GM21619 (cell line): ENCODE data around the gene ARID1B.

Source experiments
- ATAC-seq: cut with Tn5 transposase; IDR thresholded peaks from one replicate; pipeline ENCODE4 v1.9.1; 2021; ENCODE audit not compliant: unreplicated experiment

The ARID1B gene

DNA sequence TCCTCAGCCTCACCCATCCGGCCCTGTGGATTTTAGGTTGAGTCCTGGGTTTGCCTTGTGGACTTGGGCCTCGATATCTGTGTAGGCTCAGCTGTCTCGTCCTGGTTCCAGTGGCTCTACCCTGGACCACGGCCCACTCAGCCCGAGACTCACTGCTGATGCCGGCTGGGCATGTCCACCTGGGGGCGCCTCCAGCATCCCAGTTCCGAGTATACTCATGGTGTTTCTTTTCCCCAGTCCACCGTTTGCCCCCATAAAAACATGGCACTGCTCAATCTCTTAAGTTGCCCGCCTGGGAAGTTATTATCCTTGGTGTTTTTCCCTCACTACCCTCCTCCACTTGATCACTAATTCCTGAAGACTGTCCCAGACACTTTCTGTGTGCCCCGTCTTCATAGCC lies 99.1 kb downstream of the ARID1B start:
- no peak for ATAC-seq

DNA sequence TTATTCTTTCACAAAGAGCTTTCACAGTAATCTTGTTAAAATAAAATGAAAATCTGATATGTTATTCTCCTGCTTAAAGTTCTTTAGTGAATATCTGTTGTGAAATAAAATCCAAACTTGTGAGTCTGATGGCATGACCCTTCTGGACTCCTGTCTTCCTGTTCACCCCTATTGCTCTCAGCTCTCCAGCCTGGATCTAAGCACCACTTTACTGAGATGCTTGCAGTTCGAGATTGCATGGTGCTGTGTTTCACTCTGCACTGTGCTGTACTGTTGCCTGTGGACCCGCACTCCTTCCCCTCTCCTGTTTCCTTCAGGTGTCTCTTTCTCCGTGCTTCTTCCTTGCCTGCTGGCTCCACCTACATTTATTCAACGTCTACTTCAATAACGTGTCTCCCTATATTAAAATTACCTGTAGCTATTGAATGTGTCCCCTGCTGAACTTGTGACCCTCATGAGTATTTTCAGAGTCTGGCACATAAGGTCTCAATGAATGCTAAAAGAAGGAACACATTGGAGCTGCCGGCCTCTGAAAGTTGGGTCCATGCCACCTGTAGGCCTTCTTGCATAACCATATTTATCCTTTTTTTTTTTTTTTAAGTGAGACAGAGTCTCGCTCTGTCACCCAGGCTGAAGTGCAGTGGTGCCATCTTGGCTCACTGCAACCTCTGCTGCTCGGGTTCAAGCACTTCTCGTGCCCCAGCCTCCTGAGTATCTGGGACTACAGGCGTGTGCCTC lies 100.1 kb downstream of the ARID1B start:
- ATAC-seq = no peak

DNA sequence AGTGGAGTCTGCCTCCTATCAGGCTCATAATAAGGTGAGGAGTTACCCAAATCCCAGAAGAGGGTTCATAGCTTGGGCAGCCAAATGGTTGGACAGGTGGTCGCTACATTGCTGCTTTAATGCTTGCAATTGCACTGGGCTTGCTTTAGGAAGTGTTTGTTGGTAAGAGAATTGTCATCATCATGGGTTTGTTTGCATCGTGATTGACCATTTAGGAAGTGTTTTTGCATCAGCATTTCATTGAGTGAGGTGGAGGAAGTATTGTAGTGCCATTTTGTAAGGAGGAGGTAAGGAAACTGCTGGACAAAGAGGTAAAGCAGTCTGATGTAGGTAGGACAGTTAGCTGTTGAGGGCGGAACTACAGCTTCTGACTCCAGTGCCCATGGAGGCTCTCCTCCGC lies 101.5 kb downstream of the ARID1B start:
- no peak for ATAC-seq

DNA sequence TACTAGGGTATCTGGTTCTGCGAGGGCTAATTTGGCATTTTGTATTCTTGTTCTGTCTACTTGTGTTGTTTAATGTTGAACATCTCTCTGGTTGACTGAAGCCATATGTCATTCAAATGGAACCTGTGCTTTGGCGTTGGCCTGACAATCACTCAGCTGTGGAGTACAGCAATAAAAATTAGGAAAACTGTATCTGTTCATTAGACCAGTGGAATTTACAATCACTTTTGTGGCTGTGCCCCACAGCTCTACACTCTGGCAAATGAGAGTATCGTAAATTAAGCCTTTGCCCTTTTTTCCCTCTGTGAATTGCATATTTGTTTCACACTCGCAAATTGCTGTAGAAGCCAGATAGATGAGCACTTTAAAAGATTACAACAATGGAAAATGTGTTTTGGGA lies 102.0 kb downstream of the ARID1B start:
- no peak for ATAC-seq

DNA sequence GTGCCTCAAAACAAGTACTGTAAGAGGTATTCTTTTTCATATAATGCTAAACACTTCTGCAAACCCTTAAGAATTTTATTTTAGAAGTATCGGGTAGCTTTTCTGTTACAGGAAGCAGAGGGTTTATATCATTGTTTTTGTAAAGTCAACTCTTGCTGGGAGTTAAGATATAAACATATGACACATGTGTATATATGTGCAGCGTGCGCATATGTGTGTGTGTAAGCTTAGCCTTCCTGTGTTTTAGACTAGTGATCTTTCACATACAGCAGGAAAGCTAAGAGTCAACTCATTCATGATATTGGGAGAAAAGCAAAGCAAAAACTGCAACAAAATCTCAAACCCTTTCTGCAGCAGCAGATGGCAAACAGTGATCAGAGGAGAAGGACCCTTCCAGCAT lies 102.4 kb downstream of the ARID1B start:
- ATAC-seq = no peak

DNA sequence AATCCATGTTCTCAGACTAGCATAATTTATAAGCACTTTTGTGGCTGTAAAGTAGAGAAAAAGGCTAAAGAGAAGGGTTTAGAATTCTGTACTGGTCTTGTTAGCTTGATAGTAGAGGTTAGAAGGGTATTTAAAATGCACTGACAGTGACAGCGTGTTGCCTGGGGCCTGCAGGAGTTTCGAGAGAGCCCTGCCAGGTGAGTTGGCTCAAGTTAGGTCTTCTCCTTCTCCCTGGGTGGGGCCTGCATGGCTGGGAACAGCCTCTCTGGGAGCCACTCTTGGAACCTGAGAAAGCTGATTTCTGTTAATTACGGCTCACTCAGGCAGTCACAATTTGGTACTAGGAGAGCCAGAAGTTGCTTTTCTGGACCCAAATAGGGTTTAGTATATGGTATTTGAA lies 103.7 kb downstream of the ARID1B start:
- no peak for ATAC-seq

DNA sequence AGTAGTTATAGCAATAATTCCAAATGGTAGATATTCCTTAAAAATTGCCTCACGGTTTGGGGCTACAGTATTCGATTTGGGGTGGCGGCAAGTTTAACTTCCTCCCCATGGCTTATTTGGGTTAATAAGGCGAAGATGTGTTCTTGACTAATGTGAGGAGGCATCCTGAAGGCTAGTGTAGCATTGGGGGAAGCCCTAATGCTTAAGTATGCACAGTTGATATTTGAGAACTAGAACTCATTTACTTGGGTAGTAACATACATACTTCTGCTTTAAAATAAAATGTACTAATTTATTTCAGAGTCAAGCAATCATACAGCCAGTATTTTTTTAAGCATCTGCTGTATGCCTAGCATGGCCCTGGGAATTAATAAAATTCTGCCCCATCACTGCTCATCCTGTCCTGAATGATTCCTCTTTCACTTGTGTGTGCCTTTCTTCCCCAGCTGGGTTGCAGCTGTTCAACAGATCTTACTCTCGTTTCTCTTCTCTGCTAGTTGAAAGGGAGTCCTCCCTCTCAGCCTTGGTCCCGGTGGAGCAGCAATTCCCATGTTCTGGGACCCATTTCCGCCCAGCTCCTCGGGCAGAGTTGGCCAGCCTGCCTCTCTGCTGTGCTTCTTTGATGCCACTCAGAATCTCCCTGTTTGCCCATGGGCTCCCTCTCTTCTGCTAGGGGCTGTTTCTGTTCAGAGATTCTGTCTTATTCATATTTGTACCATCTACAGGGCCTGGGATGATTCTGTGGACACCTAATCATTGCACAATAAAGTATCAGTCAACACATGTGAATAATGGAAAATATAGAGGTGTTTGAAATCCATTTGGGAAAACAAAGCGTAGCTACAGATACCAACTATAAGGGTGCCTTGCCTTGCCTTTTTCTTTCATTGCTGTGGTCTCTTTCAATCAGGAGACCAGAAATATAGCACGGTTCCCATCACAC lies 104.8 kb downstream of the ARID1B start:
- ATAC-seq = no peak

DNA sequence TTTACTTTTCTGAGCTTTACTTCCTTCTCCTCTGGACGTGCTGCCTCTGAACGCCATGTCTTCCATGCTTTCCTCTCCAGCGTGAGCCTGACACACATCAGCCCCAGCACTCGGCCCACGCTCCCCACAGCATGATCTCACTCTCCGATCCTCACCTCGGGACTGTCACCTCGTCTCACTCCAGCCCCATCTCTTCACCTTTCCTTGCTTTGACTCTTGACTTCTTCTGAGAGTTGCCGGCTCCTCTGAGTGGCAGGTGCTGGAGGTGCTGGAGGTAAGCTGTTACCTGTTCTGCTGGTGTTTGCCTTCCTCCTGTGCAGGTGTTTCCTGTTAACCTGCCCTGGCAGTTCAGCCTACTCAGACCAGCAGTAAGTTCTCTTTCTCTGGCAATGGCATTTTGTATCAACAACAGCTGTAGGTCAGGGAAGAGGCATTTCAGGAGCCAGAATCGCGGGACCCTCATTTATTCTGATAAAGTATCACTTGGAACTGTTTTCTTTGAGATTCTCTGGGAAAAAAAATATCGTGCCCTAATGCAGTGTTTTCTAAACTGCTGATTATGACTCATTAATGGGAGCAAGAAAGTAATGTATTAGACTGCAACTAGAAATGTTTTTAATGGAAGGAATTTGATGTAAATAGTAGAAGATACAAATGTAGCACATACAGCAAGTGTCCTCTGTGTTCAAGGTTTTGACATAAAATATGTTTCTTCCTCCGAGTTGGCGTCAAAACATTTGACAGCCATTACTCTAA lies 106.5 kb downstream of the ARID1B start:
- ATAC-seq = no peak

DNA sequence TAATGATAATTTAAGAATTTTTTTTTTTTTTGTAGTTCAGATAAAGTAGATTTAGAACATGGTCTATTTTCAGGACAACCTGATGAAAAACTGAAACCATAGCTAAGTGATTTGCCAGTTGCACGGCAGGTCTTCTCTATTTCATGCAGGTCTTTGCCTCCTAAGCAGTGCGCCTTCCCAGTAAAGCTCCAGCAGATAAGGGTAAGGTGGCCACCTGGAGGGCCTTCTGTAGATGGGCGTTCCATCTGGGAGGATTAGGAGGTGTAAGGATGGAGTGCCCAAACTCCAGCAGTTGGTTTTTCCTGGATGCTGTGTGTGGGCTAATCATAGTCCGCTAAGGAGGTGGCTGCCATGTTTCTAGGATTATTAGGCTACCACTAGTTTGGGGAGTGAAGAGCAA lies 107.1 kb downstream of the ARID1B start:
- ATAC-seq = no peak

DNA sequence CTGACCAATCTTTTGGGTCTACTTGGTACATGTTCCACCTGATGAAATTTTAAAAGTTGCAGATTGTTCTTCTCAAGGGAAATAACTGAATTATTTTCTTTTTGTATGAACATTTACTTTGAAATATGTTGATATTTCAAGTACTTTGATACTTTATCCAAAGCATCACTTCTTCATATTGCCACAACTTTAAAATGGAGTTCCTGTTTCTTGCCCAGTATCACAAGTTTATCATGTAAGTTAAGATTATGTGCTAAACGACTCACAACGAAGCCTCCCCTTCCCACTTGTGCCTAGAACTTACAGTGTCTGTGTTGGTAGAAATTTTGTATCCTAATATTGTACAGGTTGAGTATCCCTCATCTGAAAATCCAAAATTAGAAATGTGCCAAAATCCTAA lies 108.4 kb downstream of the ARID1B start:
- no peak for ATAC-seq

DNA sequence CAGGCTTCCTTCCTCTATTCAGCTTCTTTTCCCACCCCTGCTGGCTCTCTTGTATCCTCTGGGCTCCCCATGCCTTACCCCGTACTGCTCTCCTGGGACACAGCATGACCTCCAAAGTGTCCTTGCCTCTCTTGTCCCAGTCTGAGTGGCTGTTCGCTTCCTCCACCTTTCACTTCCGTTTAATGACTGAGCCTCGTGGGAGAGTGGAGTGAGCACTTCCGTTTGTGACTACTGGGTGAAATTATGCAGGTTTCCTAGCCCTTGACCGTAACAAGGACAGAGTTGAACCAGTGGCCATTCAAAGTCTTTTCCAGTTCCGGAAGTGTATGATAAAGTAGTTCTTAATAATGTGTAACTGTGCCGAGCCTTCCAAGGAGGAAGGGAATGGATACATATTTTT lies 109.2 kb downstream of the ARID1B start:
- peak; percentile 85 for ATAC-seq

DNA sequence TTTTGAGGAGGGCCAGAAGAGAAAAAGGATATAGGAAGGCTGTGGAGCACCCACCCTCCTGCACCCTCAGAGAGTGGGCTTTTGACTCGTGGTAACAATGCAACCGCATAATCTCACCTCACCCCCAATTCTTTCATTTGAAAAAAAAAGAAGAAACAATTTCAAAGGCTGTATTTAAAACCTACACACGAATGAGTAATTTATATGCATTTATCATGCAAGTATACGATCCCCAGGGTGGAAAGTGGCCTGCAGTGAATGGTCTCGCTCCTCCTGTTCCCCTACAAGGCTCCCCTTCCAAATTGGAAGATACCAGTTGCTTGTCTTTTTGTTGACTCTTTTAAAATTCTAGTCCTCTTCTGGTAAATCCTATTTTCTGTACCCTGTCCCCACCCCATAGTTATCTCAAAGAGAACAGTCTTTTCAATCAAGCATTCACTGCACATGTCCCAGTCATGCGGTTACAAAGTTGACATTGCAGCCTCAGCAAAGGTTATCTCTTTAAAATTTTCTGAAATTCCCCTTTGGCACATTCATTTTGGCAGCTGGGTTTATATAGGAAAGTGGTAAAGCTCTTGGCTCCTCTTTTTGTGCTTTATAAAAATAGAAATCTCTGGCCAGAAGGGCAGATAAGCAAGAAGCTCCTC lies 110.6 kb downstream of the ARID1B start:
- ATAC-seq = no peak

DNA sequence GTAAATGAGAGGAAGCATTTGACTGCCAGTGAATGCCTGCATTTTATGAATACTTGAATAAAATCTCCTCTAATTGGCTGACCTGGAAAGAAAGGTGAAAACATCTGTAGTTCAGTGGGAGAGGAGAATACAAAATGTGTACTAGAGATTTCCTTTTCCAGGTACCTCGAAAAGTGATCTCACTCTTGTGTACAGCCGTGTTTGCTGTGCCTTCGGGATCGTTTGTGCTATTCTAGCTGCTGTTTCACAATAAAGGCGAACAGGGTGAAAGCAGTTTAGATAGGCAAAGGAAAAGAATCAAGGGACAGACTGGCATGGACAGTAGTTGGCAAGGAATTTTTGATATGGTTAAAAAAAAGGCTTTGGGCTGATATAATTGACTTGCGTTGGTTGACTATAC lies 112.3 kb downstream of the ARID1B start:
- ATAC-seq = no peak

DNA sequence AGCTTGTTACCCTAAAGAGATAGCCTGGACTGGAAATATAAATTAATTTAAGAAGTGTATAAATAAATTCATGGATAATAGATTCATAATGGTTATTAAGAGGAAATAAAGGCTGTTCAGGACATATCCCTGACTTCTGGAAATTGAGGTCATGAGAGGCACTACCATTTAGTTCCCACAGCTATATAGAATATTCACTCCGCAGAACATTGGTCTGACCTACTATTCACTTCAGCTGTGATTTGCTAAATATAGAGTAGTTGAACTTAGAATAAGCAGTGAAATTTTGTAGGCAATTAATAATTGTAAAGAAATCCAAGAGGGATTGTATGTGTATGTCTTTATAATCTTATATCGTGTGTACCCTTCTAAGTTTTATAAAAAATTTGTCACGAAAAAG lies 112.8 kb downstream of the ARID1B start:
- no peak for ATAC-seq

DNA sequence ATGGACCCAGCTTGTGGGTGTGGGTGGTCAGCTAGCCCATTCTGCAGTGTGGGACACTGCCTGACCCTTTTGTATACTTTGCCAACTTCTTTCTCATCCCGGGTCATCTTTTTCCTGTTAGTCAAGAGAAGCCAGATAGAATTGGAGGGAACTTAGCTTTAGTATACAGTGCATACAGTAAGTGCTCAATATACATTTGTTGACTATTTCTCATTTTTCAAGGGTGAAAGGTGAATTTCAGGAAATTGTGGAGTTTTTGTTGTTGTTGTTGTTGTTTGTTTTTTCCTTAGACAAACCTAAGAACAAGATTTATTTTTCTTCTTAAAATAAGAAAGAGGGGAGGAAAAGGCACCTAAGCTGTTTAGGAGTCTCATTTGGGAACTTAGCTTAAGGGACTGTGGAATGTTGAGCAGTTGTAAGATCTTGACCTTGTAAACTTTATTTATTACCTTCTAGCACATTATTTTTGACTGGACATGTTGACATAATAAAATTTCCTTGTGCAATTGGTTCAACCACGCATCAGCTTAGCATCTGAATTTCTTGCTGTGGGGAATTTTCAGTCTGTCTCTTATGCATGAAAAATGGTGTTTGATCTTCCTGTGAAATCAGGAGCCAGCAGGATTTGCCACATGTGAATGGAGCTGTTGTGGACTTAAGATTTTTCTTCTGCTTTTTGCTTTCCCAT lies 113.6 kb downstream of the ARID1B start:
- ATAC-seq = no peak

DNA sequence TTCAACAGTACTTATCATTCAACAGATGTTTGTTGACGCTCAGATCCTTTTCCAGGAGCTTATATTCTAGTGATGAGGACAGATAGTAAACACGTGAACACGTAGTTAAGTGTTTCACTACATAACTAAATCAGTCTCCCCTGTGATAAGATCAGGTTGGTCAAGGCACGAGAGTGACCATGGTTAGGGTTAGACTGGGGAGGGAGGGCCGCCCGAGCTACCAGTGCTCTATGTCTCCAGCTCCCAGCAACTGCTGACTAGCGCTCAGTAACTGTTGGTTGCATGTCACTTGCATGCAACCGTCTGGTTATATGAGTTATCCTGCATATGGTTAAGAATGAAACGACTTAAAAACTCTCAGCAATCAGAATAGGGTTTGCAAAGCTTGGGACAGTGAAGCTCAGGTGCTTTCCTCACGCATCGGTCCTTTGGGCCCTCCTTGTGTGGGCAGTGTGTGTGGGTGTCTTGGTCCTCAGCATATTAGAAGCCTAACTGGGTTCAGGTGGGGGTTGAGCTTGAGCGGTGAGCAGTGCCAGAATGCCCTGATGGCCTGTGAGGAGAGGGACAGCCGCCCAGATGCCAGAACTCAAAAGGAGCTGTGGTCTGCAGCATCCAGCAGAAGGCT lies 120.8 kb downstream of the ARID1B start:
- no peak for ATAC-seq

DNA sequence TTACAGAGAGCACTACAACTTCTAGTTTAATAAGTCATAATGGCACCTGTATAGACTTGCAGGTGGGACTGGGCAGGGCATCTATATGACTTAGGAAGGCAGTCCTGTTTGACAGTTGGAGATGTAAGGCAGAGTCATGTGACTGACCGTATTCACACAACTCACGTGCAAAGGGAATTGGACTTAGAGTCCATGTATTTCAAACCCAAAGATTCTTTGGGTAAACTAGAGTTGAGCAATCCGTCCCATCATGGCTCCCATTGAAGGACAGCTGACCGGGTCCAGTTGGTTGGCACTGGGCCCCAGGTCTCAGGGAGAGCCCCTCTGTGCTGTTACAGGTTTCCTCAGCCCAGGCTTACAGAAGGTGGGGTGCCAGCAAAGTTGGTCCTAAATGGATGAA lies 121.9 kb downstream of the ARID1B start:
- ATAC-seq = no peak

DNA sequence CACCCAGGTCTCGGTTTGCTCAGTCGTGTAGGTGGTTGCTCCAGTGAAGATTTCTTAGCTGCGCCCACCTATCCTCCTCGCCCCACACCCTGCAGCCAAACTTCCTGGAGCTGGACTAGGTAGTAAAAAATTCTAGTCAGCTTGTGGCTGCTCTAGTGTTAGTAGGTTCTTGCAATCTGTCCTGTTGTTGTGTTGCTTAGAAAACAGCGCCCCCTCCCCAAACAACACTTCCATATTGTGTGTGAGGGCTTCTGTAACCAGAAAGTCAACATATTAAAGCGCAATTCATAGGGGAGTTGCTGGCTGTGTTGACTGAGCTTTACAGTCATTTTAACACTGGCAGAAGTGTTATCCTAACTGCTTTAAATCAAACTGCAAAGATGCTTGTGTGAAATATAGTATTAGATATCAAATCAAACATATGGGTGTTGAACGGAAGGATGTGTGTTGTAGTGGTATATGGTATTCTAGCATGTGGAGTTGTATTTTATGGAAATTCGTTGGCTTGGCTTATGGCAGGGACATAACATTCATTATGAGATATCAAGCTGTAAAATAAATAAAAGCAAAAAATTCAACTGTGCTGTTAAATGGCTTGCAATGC lies 122.5 kb downstream of the ARID1B start:
- ATAC-seq = no peak

DNA sequence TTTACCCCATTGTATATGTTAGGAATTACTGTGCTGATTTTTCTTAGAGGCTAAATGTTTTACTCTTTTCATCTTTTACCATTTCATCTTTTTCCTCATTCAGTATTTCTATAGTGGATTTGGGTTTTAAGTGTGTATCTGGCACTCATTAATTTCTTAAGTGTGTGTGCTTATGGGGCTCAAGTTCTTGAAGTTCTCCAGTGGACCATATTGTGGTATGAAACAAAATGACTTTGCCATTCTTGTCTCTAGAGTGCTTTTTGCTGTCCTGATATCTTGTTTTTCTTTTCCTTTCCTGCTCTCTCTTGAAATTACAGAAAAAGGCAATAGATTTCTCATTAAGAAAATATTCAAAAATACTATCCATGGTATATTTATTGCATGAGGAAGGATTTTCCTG lies 123.1 kb downstream of the ARID1B start:
- no peak for ATAC-seq
